WERI-Rb-1 (cell line): Measurements from ENCODE around the gene COL20A1.
A peak's percentile ranks its signal among the peaks of the same experiment; 100 is the strongest.

ENCODE experiments used
- DNase-seq: peaks from one replicate; pipeline ENCODE4 v3.0.0-alpha.2; 2020
- H3K27ac ChIP-seq: fragments of 250-450 bp; sonication (Bioruptor Pico); 2 replicates; pipeline ENCODE4 v1.5.1; 2020; ENCODE audit warnings: mild to moderate bottlenecking, moderate library complexity
- H3K27me3 ChIP-seq: fragments of 250-450 bp; sonication (Bioruptor Pico); 2 replicates; pipeline ENCODE4 v1.5.1; 2021; ENCODE audit warnings: mild to moderate bottlenecking, low read depth, moderate library complexity; ENCODE audit not compliant: insufficient read depth, severe bottlenecking
- H3K36me3 ChIP-seq: fragments of 250-450 bp; sonication (Bioruptor Pico); 2 replicates; pipeline ENCODE4 v1.5.1; 2020; ENCODE audit warnings: mild to moderate bottlenecking, moderate library complexity
- H3K4me3 ChIP-seq: 2 replicates; pipeline ENCODE4 v1.5.1; 2011; ENCODE audit warnings: low read depth, mild to moderate bottlenecking, control low read depth, low read length
- H3K9me3 ChIP-seq: fragments of 250-450 bp; sonication (Bioruptor Pico); 2 replicates; pipeline ENCODE4 v1.5.1; 2021; ENCODE audit warnings: mild to moderate bottlenecking, moderate library complexity; ENCODE audit not compliant: severe bottlenecking
- TF ChIP-seq, protein P1 (sequence below): IDR thresholded peaks from 2 replicates; pipeline ENCODE4 v1.5.1; 2011; ENCODE audit warnings: low read depth, mild to moderate bottlenecking, control low read depth, inconsistent platforms, low read length

COL20A1 gene

DNA sequence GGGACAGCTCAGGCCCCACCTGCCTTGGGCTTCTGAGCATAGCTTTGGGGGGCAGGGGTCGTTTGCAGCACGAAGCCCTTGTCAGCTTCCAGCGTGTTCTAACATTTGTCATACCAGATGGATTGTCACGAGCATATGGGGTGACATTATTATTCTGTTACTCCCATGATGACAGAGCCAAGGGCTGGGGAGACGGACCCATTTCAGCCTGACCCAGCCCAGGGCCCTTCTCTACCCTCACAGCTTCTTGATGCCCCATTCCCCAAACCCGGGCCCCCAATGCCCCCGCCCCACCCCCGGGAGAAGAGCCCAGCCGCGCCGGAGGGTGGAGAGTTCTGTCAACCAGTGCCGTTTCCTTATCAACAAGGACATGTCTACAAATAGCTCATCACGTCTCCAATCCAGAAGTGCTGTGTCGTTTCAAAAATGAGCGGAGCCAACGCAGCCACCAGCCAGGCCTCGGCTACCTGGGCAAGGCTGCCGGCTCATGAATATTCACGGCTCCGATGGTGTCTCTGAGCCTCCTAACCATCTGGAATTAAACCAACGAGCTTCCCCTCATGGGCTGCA, 77.7 kb downstream of the COL20A1 start:
- Histone ChIP-seq H3K27me3 (no peaks in the 10 kb centered on the region), H3K9me3 (no peaks in the 10 kb centered on the region), H3K27ac (no peak overlapping the region), H3K4me3 (no peak overlapping the region), H3K36me3 (no peaks in the 10 kb centered on the region)
- no peak for DNase-seq
- TF ChIP-seq, protein P1, sequence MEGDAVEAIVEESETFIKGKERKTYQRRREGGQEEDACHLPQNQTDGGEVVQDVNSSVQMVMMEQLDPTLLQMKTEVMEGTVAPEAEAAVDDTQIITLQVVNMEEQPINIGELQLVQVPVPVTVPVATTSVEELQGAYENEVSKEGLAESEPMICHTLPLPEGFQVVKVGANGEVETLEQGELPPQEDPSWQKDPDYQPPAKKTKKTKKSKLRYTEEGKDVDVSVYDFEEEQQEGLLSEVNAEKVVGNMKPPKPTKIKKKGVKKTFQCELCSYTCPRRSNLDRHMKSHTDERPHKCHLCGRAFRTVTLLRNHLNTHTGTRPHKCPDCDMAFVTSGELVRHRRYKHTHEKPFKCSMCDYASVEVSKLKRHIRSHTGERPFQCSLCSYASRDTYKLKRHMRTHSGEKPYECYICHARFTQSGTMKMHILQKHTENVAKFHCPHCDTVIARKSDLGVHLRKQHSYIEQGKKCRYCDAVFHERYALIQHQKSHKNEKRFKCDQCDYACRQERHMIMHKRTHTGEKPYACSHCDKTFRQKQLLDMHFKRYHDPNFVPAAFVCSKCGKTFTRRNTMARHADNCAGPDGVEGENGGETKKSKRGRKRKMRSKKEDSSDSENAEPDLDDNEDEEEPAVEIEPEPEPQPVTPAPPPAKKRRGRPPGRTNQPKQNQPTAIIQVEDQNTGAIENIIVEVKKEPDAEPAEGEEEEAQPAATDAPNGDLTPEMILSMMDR, result no peak

GRCh38 chr20:63371291-63371865, 78.4 kb downstream of the COL20A1 start:
- H3K4me3 ChIP-seq, result no peak overlapping the region
- no peaks in the 10 kb centered on the region for H3K27me3 ChIP-seq
- no peak overlapping the region for H3K27ac ChIP-seq
- DNase-seq, result no peak
- TF ChIP-seq, protein P1, result no peak
- no peaks in the 10 kb centered on the region for H3K36me3 ChIP-seq
- H3K9me3 ChIP-seq, result no peaks in the 10 kb centered on the region

GRCh38 chr20:63372971-63373885, 80.2 kb downstream of the COL20A1 start:
- no peaks in the 10 kb centered on the region for H3K36me3 ChIP-seq
- no peak overlapping the region for H3K4me3 ChIP-seq
- no peaks in the 10 kb centered on the region for H3K27me3 ChIP-seq
- TF ChIP-seq, protein P1, result no peak
- peak overlapping the region; percentile 13; the same call in 1 of the 2 replicates for H3K27ac ChIP-seq
- H3K9me3 ChIP-seq, result no peaks in the 10 kb centered on the region
- DNase-seq, result peak; percentile 60

DNA sequence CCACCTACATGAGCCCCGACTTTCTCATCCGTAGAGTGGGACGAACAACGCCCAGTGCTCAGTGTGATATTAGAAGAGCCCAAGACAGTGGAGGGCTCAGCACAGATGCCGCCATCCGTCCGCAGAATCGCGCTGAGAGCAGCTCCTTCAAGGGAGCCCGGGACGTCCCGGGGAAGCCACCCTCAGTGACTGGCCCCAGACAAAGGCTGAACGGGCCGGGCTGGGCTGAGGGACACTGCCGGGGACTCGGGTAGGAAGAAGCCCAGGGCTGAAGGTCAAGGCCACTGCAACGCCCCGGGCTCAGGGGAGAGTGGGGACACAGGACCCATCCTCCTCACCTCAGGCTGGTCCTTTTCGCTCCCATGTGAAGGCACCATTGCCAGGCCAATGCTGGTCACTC, 81.0 kb downstream of the COL20A1 start:
- no peaks in the 10 kb centered on the region for H3K9me3 ChIP-seq
- DNase-seq, result no peak
- TF ChIP-seq, protein P1, result no peak
- no peaks in the 10 kb centered on the region for H3K36me3 ChIP-seq
- H3K27ac ChIP-seq, result no peak overlapping the region
- no peak overlapping the region for H3K4me3 ChIP-seq
- H3K27me3 ChIP-seq, result no peaks in the 10 kb centered on the region

DNA sequence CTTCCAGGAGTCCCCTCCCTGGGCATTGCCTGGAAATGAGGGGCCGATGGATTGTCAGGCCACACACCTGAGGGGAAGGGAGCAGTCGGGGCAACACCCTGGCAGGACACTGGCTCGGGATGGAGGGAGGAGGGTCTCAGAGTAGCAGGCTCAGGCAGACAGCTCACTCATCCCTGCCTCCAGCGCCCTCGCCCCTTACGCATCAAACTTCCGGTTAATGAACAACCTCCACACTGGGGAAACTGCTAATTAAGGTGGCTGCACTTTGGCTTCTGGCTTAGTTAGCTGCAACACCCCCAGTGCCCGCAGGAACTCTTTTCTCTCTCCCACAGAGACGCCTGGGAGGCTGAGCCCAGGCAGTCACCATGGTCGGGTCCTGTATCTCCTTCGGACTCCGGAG, 81.5 kb downstream of the COL20A1 start:
- Histone ChIP-seq H3K36me3 (no peaks in the 10 kb centered on the region), H3K9me3 (no peaks in the 10 kb centered on the region), H3K4me3 (no peak overlapping the region), H3K27ac (no peak overlapping the region), H3K27me3 (no peaks in the 10 kb centered on the region)
- no peak for DNase-seq
- TF ChIP-seq, protein P1, result no peak
